ENCODE data around the gene CPT1B.

The CPT1B gene

DNA sequence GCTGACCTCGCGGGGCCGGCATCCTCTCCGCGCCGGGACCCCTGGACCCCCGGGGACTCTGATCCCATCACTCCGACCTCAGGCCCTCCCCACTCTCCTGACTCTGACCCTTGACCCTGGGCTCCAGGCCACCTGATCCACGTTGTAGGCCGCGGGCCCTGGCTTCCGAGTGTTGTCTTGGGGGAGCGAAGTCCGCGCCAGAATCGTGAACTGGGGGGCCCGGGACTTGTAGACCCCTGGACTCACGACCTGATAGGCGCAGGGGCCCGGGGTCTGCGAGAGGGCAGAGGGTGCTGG lies 47.7 kb downstream of the CPT1B start:
- POLR2A ChIA-PET, result no interaction called here
- no peak overlapping the region for H3K4me3 ChIP-seq (ENCODE audit: low read depth, low read length)

DNA sequence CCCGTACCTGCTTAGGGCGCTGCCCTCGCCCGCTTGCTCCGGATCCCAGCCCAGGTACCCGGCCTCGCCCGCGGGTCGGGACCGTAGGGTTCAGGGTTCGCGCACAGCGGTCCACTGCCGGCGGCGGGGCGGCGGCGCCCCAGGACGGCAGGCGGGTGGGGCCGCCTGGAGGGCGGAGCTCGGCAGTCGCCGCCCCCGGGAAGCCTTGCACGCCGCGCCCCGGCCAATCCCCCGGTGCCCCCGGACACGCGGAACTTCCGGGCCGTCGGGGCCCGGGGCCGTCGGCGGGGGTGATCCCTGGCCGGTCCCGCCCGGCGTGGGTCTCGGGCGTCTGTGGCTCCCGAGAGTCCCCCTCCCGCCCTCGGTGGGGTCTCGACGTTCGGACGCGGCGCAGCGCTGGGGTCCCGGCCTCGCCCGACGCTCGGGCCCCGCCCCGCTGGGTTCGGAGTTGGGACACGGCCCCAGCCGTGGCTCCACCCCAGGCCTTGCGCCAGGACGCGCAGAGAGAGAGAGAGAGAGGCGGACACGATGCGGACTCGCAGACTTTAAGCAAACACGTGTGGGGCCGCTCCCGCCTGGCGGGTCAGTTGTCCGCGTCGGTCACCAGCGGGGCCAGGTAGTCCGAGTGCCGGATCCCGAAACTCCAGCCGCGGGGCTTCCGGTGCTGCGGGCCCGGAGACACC lies 48.2 kb downstream of the CPT1B start, which contains the start of gene TYMP:
Gene TYMP (minus strand): TSS at position 116 of the 683 bp plus-strand sequence. CDS start 303 bp downstream, outside the sequence.
- TF ChIP-seq ZBTB48 (tag by site-specific recombination; IDR thresholded peaks at IDR 0.05), result no peak
- TF ChIP-seq, protein P1, sequence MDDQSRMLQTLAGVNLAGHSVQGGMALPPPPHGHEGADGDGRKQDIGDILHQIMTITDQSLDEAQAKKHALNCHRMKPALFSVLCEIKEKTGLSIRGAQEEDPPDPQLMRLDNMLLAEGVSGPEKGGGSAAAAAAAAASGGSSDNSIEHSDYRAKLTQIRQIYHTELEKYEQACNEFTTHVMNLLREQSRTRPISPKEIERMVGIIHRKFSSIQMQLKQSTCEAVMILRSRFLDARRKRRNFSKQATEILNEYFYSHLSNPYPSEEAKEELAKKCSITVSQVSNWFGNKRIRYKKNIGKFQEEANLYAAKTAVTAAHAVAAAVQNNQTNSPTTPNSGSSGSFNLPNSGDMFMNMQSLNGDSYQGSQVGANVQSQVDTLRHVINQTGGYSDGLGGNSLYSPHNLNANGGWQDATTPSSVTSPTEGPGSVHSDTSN (CRISPR knock-in tag; IDR thresholded peaks at IDR 0.05), result peak; percentile 28; the same call in 1 of the 2 replicates
- TF ChIP-seq ZNF274 (IDR thresholded peaks at IDR 0.05; ENCODE audit: low read length), result no peak
- no peak for TF ChIP-seq ZNF274 (tag by site-specific recombination; IDR thresholded peaks at IDR 0.05; ENCODE audit: borderline replicate concordance)
- 0 out of 2 replicates have a peak, but pooled peaks have one; percentile 11 for TF ChIP-seq KLF8 (tag by site-specific recombination; IDR thresholded peaks at IDR 0.05)
- H3K9me3 ChIP-seq (ENCODE audit: control insufficient read depth, insufficient read depth, low read depth, low read length), result no peaks in the 10 kb centered on the region
- POLR2A ChIA-PET, result no interaction called here
- CTCF ChIA-PET, result no interaction called here
- H3K4me1 ChIP-seq (ENCODE audit: control insufficient read depth, insufficient read depth, low read length), result no peaks in the 10 kb centered on the region; the same call in 1 of the 2 replicates
- no peak within 1 kb of the TSS; the same call in 1 of the 2 replicates for H3K27ac ChIP-seq (ENCODE audit: extremely low read depth, low read depth, low read length)
- H3K4me3 ChIP-seq (ENCODE audit: low read depth, low read length), result no peak within 1 kb of the TSS; the same call in 1 of the 2 replicates
- H3K36me3 ChIP-seq (ENCODE audit: control insufficient read depth in 2 of 2, insufficient read depth in 1 of 2, low read length in 2 of 2), result no peaks in the 10 kb centered on the region

More for the DNA sequence above, 47.7 kb downstream of the CPT1B start:
- H3K27ac ChIP-seq (ENCODE audit: extremely low read depth, low read depth, low read length), result no peak overlapping the region; the same call in 1 of the 2 replicates
- H3K9me3 ChIP-seq (ENCODE audit: control insufficient read depth, insufficient read depth, low read depth, low read length), result no peaks in the 10 kb centered on the region
- no peaks in the 10 kb centered on the region for H3K36me3 ChIP-seq (ENCODE audit: control insufficient read depth in 2 of 2, insufficient read depth in 1 of 2, low read length in 2 of 2)
- CTCF ChIA-PET, result no interaction called here
- no peaks in the 10 kb centered on the region; the same call in 1 of the 2 replicates for H3K4me1 ChIP-seq (ENCODE audit: control insufficient read depth, insufficient read depth, low read length)
- peak; percentile 24; the same call in 1 of the 2 replicates for TF ChIP-seq ZNF335 (tag by site-specific recombination; conservative IDR thresholded peaks at IDR 0.05)
- no peak for TF ChIP-seq ZNF843 (tag by site-specific recombination; IDR thresholded peaks at IDR 0.05)
- TF ChIP-seq ZNF501 (tag by site-specific recombination; IDR thresholded peaks at IDR 0.05), result no peak
- no peak for TF ChIP-seq ZBTB17 (tag by site-specific recombination; IDR thresholded peaks at IDR 0.05)

DNA sequence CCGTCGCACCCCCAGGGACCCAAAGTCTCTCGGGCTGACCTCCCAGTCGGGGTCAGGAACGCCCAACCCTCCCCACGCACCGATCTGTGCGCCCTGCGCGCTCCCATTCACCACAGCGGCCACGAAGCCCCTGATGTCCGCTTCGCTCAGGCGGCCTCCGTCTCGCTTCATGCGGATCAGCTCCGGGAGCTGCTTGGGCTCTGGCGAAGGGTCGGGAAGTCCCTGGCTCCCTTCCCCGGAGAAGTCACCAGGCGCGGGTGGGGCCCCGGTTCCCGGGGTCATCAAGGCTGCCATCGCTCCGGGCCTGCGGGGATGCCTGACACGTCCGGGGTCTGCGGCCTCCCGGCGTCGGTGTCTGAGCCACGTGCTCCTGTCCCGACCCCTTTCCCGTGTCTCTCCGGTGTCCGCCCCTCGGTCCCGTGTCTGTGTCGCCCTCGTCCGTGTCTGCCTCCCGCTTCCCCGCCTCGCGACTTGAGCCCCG lies 48.8 kb downstream of the CPT1B start:
- peak; percentile 87 for TF ChIP-seq KLF8 (tag by site-specific recombination; IDR thresholded peaks at IDR 0.05)
- TF ChIP-seq KLF16 (tag by site-specific recombination; IDR thresholded peaks at IDR 0.05), result no peak
- TF ChIP-seq ZNF423 (tag by site-specific recombination; IDR thresholded peaks at IDR 0.05), result no peak
- TF ChIP-seq KLF1 (tag by site-specific recombination; IDR thresholded peaks at IDR 0.05), result peak; percentile 28; the same call in 1 of the 2 replicates
- TF ChIP-seq ZNF157 (tag by site-specific recombination; IDR thresholded peaks at IDR 0.05), result no peak
- Histone ChIP-seq H3K27ac (ENCODE audit: extremely low read depth, low read depth, low read length) (no peak overlapping the region), H3K36me3 (ENCODE audit: control insufficient read depth in 2 of 2, insufficient read depth in 1 of 2, low read length in 2 of 2) (peaks cover 0 to 2% of the 10 kb centered on the region in 2 experiments; a peak in 1 of 3 replicates), H3K9me3 (ENCODE audit: control insufficient read depth, insufficient read depth, low read depth, low read length) (no peaks in the 10 kb centered on the region), H3K4me3 (ENCODE audit: low read depth, low read length) (no peak overlapping the region), H3K4me1 (ENCODE audit: control insufficient read depth, insufficient read depth, low read length) (no peaks in the 10 kb centered on the region; the same call in 1 of the 2 replicates)
- ChIA-PET CTCF (no interaction called here), POLR2A (interaction anchor here (0.6 to 1.7 kb wide), 3 partner anchors 17 to 33 kb away, joined by 3 to 6 read pairs (median 4); partner anchors contain the start of genes LMF2, NCAPH2 and SYCE3)

DNA sequence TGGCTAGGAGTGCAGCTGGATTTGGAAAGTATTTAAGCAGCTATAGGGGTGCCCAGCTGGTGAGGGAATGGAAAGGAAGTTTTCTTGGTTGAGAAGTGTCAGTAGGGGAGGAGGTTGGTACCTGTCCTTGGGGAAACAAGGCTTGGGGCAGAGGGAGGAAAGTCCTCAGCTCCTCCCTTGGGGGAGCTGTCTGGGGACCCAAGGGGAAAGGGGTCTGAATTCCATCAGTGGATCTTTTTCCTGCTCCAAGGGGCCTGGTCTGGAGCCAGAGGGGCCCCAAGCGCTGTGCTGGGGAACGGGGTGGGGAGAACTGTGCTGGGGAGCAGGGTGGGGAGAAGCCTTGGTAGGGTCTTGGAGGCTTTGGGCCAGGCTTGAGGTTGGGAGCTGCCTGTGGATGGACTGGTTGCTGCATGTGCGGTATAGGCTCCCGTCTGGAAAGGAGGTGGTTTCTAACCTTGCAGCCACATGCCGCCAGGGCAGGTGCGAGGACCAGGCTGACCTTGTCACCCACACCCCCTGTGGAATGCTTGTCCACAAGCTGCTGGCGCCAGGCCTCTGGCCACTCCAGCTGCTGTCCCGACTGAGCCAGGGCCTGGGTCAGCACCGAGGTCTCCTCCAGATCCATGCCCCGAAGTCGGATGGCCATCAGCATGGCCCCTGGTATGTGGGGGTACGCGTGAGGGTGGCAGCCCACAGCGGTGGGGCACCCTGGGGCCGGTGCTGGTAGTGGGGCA lies 49.4 kb downstream of the CPT1B start:
- ChIA-PET CTCF (interaction anchor here (0.7 to 1.0 kb wide), 3 partner anchors 35 to 141 kb away, joined by 3 read pairs; no protein-coding TSS in a partner anchor), POLR2A (interaction anchor here (0.6 to 1.7 kb wide), 5 partner anchors 17 to 54 kb away, joined by 3 to 6 read pairs (median 4); partner anchors contain the start of genes CHKB, LMF2, NCAPH2 and SYCE3)
- Histone ChIP-seq H3K27ac (ENCODE audit: extremely low read depth, low read depth, low read length) (no peak overlapping the region), H3K4me1 (ENCODE audit: control insufficient read depth, insufficient read depth, low read length) (no peaks in the 10 kb centered on the region; the same call in 1 of the 2 replicates), H3K9me3 (ENCODE audit: control insufficient read depth, insufficient read depth, low read depth, low read length) (no peaks in the 10 kb centered on the region), H3K36me3 (ENCODE audit: control insufficient read depth in 2 of 2, insufficient read depth in 1 of 2, low read length in 2 of 2) (peaks cover 0 to 8% of the 10 kb centered on the region in 2 experiments; a peak in 1 of 3 replicates), H3K4me3 (ENCODE audit: low read depth, low read length) (no peak overlapping the region)
- 0 out of 2 replicates have a peak, but pooled peaks have one; percentile 5 for TF ChIP-seq GLIS2 (tag by site-specific recombination; IDR thresholded peaks at IDR 0.05)
- TF ChIP-seq, protein P2, sequence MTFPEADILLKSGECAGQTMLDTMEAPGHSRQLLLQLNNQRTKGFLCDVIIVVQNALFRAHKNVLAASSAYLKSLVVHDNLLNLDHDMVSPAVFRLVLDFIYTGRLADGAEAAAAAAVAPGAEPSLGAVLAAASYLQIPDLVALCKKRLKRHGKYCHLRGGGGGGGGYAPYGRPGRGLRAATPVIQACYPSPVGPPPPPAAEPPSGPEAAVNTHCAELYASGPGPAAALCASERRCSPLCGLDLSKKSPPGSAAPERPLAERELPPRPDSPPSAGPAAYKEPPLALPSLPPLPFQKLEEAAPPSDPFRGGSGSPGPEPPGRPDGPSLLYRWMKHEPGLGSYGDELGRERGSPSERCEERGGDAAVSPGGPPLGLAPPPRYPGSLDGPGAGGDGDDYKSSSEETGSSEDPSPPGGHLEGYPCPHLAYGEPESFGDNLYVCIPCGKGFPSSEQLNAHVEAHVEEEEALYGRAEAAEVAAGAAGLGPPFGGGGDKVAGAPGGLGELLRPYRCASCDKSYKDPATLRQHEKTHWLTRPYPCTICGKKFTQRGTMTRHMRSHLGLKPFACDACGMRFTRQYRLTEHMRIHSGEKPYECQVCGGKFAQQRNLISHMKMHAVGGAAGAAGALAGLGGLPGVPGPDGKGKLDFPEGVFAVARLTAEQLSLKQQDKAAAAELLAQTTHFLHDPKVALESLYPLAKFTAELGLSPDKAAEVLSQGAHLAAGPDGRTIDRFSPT (tag by site-specific recombination; IDR thresholded peaks at IDR 0.05), result peak; percentile 53
- TF ChIP-seq, protein P3, sequence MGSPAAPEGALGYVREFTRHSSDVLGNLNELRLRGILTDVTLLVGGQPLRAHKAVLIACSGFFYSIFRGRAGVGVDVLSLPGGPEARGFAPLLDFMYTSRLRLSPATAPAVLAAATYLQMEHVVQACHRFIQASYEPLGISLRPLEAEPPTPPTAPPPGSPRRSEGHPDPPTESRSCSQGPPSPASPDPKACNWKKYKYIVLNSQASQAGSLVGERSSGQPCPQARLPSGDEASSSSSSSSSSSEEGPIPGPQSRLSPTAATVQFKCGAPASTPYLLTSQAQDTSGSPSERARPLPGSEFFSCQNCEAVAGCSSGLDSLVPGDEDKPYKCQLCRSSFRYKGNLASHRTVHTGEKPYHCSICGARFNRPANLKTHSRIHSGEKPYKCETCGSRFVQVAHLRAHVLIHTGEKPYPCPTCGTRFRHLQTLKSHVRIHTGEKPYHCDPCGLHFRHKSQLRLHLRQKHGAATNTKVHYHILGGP (tag by site-specific recombination; IDR thresholded peaks at IDR 0.05), result no peak
- peak; percentile 46; the same call in 1 of the 2 replicates for TF ChIP-seq PRDM1 (tag by site-specific recombination; IDR thresholded peaks at IDR 0.05)
